ENCODE results near the gene PSMD1.

DNA sequence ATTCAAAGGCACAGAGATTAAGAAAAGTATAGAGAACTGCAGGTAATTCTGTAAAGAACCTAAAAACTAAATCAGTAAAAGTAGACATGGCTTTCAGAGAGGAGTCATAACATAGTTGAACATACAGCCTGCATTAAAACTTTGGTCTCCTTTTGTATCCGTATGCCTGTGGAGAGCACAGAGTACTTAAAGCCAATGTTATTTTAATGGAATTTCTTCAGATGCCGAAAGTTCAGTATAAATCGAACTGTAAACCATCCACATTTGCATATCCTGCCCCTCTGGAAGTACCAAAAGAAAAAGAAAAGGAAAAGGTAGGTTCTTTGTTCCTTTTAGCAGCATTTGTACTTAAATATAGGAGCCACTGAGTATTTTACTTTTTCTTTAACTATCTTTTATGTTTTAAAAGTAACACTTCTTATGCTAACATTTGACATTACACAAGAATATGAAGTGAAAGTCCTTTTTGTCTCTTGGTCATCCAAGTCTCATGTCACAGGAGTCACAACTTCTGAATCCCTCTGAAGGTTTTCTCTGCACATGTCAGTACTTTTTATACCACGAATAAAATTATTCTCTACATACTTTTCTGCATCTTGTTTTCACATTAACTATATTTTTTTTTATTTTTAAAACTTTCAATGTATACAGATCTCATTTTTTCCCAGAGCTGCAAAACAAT, 106.9 kb downstream of the PSMD1 start:
- TF ChIP-seq, protein P1, sequence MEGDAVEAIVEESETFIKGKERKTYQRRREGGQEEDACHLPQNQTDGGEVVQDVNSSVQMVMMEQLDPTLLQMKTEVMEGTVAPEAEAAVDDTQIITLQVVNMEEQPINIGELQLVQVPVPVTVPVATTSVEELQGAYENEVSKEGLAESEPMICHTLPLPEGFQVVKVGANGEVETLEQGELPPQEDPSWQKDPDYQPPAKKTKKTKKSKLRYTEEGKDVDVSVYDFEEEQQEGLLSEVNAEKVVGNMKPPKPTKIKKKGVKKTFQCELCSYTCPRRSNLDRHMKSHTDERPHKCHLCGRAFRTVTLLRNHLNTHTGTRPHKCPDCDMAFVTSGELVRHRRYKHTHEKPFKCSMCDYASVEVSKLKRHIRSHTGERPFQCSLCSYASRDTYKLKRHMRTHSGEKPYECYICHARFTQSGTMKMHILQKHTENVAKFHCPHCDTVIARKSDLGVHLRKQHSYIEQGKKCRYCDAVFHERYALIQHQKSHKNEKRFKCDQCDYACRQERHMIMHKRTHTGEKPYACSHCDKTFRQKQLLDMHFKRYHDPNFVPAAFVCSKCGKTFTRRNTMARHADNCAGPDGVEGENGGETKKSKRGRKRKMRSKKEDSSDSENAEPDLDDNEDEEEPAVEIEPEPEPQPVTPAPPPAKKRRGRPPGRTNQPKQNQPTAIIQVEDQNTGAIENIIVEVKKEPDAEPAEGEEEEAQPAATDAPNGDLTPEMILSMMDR (conservative IDR thresholded peaks at IDR 0.05): no peak
- no peak for TF ChIP-seq ZFX (IDR thresholded peaks at IDR 0.05)

Data from C4-2B (cell line).